HG02642 (cell line): ENCODE results near the gene RGS19.

ENCODE experiments used
- ATAC-seq: cut with Tn5 transposase; IDR thresholded peaks from one replicate; pipeline ENCODE4 v1.9.1; 2021; ENCODE audit warnings: mild to moderate bottlenecking; ENCODE audit not compliant: unreplicated experiment, poor library complexity

Gene RGS19

DNA sequence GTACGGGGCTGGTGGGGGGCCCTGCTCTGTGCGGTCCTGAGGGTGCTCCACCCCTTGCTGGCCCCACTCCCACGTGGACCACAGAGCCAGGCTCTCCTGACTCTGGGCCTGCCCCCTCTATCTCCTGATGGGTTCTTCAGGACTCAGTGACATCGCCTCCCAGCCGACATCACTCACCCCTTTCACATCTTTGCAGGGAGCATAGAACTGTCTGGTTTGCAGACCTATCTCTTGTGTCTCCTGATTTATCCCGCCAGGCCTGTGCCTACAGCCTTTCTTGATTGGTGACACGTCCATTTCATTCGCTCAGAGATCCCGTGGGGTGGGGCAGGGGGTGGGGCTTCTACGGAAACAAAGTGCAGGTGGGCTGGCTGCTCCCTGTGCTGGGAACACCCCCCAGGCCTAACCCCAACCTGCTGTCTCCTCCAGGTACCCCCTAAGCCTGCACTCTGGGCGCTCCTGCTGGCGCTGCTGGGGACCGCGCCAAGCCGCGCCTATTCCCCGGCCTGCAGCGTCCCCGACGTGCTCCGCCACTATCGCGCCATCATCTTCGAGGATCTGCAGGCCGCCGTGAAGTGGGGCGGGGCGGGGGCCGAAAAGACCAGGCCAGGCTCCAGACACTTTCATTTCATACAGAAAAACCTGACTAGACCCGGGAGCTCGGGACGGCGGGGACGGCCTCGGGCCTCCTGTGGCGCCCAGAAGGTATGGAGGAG, 41.7 kb downstream of the RGS19 start:
- no peak for ATAC-seq

DNA sequence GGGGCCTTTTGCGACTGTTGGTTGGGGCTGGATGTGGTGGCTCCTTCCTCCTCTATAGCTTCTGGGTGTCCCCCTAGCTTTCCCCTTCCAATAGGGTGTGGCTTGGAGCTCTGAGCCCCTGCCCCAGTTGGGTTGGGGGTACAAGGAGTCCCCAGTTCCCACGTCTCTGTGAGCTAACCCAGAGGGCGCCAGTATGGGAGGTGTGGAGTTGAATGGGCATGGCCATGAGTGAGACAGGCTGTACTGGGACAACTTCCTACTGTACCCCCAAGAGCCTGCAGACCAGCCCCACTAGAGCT, 42.2 kb downstream of the RGS19 start:
- no peak for ATAC-seq

DNA sequence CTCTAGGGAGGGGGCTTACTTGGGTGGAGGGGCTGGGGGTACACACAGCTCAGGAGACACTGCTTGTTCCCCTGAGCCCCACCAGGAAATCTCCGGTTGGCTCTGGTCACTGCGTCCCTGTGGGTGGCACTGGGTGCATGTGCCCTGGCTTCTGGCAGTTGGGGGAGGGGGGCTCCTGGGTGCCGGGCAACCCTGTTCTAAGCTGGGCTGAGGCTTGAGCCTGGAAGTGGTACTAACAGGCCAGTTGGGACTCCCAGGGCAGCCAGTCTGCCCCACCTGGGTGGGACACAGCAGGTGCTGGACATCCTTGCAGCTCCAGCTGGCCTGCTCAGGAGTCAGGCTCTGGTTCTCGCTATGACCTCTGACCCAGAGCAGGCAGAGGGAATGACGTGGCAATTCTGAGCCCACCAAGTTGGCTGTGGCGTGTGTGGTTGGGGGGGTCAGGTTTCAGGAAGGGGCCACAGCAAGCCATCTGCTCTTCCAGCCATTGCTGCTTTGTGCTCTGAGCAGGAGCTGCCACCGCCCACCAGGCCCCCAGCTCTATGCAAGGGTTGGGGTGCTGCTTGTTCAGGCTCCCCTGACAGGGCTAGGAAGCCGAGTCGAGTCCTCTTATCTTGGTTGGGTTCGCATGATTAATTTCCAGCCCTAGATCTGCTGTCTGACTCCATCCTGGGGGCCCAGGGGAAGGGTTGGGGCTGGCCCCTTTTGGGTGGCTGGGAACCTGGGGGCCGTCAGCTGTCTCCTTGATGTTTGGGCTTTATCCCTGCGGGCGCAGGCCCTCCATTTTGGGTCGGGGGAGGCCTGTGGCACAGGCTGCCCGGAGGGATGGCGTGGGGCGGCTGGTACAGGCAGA, 42.7 kb downstream of the RGS19 start:
- ATAC-seq: no peak

DNA sequence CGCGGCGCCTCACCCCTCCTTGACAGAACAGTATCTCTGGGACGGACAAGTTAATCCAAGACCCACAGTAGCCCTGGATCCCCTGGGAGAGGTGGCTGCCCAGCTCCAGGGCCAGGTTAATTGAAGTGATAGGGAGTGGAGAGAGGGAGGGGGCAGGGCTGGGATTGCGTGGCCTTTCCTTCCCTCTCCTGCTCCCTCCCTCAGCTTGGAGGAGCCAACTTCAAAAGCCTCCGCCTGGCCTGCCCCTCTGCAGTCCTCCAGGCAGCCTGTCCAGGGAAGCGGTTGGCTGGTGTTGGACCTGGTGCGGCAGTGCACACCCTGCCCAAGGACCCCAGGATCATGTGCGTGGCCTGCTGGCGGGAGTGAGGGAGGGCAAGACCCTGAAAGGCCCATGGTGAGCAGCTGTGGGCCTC, 43.4 kb downstream of the RGS19 start, which contains the start of gene C20orf204:
Gene C20orf204, plus strand, starts transcription at position 250 of the 413 bp plus-strand sequence. Its CDS starts 142 bp downstream, at position 392.
- no peak for ATAC-seq

DNA sequence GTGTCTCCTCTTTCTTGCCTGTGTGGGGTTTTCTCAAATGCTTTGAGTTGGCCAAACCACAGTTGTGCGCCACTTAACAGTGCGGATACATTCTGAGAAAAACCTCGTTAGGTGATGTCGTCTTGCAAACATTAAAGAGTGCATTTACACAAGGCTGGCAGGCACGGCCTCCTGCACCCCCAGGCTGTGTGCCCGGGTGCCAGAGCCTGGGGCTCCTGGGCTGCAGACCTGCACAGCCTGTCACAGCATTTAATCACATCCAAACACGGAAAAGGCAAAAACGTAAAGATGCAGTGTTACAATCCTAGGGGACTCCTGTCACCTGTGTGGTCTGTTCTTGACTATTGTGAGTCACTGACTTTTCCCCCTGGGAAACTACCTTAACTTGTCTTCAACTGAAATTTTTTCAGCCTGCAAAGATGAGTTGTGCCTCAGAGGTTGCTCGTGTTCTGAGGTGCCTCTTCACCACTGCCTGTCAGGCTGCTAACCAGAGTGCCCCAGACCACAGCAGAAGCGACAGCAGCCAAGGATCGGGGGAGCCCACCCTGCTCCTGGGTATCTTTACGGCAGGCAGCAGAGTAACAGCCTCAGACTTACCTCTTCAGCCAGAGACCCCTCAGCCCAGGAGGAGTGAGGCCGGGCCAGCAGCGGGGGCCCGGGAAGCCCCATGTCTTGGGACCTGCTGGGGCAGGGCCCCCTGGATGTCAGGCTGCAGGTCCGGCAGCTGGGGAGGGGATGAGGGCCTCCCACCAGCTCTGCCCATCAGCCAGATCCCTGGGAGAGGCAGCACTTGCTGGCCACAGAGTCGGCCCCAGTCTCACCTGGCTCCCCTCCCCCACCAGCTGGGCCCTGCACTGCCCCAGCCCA, 44.0 kb downstream of the RGS19 start:
- ATAC-seq: no peak

DNA sequence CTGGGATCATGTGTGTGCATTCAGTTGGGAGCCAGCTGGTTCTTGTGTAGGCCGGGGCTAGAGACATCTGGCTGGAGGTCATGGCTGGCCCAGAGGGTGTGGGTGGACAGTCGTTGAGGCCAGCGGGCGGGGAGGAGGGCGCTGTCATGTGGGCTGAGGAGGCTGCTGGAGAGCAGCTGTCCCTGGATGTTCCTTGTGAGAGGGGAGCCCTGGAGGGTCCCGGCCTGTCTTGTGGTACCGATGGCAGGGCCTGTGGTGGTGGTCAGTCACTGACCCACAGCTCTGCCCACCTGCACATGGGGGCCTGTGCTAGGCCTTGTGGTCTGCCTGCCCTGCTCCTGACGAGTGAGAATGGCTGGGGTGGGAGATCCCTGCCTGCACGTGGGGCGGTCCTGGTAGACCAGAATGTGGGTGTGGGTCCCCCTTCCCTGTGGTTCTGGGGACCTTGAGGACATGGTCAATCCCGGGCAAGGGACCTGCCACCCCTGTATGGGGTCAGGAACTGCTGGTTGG, 45.3 kb downstream of the RGS19 start:
- no peak for ATAC-seq

DNA sequence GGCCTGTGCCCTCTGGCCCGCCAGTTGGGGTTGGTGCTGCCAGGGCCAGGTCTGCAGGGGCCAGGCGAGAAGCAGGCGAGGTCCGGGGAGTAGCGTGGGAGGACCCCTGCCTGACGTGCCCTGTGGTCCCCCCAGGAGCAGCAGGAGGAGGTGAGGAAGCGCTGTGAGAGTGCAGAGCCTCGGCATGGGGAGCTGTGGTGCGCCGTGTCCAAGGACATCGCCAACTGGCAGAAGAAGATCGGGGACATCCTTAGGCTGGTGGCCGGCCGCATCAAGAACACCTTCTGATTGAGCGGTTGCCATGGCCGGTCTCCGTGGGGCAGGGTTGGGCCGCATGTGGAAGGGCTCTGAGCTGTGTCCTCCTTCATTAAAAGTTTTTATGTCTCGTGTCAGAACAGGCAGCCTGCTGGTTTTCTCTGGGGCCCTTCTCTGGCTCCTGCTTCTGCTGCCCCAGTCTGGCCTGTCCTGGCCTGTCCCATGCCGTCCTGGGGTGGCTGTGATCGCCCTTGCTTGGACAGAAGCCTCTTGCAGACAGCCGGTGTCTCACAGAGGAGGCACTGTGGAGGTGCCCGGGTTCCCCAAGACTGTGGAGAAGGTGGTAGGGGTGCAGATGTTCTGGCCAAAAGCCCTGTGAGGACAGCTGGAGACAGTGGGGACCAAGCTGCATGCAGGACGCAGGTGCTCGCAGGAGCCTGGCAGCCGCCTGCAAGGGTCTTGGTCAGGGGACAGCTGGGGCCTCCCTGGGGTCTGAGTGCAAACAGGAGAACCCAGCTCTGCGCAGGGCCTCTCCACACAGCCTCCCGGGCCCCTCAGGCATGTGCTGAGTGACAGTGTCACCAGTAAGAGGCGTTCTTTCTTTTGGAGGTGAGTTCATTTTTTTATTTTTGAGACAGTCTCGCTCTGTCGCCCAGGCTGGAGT, 46.4 kb downstream of the RGS19 start:
- no peak for ATAC-seq

DNA sequence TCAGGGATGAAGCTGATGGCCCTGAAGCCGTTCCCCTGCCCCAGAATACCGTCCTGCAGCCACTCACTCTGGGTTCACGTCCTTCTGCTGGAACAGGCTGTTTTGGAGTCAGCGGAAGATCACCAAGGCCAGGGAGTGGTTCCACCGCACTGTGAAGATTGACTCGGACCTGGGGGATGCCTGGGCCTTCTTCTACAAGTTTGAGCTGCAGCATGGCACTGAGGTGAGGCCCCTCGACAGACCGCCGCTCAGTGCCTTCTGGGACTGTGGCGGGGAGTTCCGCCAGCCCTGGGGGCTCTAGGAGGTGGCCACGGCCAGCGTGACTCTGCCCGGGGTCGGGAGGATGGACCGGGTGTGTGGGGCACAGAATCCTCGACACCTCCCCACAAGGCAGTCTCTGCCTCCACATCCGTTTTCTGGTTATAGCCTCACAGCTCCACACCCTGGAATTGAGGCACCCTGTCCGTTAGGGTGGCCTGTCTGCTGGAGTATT, 47.5 kb downstream of the RGS19 start:
- ATAC-seq: no peak

DNA sequence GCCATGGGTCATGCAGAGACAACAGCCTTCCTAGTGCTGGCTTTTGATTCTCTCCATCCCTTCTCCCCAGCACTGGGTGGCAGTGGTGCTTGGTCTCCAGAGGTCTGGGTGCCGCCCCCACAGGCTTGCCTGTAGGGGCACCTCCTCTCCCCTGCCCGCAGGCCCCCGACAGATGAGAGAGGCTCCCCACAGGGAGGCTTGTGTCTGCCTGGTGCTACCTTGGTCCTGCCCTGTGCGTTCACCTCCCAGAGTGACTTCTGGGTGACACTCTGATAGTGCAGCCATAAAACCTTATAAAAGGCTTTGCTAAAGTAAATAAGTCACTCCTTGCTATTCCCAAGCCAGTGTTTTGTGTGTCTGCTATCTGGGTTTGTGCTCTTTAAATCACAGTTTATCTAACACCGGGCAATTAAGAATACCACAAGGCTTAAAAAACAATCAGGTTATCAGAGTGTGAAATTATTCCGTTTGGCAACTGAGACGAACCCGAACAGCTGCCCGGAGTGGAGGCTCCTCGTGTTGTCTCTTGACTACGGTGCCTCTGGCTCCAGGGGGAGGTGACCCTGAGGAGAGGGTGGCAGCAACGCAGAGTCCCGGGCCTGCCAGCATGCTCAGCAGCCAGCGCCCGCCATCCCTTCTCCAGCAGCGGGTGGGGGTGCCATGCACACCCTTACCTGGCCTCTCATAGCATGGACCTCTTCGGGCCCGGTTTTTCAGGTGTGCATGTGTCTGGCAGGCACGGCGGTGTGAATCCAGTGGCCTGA, 48.8 kb downstream of the RGS19 start:
- no peak for ATAC-seq

DNA sequence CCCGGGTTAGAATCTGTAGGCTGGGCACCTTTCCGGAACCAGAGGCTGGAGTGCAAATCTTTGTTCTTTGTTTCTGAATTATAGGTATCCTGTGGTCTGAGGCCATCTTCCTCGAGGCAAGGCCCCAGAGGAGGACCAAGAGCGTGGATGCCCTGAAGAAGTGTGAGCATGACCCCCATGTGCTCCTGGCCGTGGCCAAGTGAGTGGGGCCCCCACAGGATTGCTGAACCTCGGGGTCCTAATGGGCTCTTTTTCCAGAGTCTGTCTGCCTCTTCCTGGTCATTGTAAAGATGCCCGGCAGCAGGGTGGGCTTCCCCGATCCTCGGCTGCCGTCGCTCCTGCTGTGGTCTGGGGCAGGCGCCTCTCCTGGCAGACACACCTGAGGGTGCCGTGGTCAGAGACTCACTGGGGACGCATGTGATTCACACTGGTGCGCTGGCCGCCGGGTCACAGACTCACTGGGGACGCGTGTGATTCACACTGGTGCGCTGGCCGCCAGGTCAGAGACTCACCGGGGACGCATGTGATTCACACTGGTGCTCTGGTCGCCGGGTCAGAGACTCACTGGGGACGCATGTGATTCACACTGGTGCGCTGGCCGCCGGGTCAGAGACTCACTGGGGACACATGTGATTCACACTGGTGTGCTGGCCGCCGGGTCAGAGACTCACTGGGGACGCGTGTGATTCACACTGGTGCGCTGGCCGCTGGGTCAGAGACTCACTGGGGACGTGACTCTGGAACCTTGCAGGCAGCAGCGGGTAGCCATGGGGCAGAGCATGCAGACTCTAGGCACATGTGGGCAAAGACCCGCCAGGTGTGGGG, 49.8 kb downstream of the RGS19 start:
- no peak for ATAC-seq

DNA sequence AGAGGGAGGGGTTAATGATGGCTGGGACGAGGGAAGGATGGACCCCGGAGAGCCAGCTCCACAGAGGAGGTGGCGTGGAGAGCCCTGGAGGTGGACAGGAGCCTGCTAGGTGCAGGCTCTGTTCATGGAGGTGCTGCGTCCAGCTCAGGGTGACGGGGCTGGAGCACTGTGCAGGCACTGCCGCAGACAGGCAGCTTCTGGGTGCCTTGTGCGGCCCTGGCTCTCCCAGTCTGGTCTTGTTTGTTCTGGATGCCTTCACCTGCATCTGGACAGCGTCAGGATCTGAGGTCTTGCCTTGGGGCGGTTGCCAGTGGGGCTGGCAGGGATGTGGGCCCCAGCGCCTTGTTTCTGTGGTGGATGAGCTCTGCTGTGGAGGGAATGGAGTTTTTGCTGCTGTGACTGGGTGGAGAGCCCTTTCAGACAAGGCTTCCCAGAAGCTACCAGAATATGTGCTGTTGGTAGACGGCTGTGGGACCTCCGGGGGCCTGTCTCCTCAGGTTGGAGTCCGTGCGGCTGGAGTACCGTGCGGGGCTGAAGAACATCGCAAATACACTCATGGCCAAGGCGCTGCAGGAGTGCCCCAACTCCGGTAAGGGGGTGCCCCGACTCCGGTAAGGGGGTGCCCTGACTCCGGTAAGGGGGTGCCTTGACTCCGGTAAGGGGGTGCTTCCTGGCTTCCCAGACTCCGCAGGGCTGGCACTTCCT, 51.2 kb downstream of the RGS19 start:
- ATAC-seq: no peak

DNA sequence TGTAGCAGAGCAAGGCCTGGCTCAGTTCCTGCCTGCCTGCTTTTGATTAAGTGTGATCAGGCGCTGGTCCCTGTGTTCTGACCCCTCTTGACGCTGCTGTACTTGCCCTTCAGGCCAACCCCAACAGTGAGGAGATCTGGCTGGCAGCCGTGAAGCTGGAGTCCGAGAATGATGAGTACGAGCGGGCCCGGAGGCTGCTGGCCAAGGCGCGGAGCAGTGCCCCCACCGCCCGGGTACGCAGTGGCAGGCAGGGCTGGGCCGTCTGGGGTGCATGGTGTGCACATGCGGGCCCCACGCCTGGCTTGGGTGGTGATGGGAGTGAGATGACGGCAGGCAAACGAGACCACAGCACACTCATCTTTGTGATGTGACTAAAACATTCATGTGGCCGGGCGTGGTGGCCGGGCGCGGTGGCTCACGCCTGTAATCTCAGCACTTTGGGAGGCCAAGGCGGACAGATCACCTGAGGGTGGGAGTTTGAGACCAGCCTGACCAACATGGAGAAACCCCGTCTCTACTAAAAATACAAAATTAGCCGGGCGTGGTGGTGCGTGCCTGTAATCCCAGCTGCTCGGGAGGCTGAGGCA, 53.4 kb downstream of the RGS19 start:
- no peak for ATAC-seq

DNA sequence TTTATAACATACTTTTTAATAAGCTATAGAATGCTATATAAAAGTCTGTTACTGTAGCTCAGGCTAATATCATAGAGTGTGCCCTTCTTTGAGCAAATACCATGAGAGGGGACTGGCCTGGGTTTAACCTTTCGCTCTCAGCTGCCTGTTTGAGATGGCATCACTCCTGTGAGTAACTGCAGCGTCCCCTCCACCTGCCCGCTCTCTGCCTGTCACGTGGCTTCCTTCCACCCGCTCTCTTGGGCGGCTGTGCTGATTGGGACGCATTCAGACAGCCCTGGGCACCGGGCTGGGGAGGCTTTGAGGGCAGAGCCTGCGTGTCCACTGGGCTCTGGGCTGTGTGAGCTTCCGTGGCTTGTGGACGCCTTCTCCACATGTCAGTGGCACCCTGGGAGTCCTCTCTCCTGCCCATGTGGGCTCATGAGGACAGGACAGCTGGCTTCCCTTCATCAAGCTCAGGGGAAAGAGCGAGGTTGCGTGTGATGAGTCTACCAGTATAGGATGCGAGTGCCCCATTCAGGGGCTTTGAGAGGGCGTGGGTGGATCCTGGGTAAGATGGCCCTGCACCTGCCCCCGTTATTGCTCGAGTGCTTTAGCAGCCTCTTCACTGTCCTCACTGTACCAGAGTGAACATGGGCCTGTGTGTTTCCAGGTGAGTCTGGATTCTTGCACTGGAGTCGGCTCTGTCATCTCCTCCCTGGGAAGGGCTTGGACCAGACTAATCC, 54.1 kb downstream of the RGS19 start:
- no peak for ATAC-seq

DNA sequence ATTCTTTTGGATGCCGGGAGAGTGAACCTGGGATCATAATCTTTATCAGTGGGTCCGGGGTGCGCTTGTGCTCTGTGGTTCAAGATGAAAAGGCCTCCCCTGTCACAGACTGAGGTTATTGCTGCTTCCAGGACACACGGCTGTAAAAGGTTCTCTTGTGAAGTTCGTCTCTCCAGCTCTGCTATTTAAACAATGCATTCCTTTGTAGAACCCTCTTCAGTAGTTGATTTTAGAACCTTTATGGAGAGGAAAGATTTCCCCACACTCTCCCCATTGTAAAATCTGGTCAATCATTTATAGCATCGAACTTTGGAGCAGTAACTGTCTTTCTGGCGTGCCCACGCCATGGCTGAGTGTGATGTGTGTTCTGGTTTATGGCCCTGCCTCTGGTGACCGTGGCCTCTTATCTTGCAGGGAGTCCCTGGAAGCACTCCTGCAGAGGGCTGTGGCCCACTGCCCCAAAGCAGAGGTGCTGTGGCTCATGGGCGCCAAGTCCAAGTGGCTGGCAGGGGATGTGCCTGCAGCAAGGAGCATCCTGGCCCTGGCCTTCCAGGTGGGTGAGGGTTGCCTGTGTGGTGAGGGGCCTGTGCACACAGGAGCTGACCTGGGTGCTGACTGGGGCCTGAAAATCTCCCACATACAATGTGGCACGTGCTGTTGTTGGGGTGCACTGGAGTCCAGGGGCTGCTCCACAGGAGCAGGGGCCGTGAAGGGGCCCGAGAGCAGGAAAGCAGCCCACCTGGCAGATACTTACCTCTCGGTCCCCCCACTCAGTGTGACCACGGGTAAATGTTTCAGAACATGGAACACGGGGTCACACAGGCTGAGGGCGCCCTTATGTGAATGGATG, 55.0 kb downstream of the RGS19 start:
- ATAC-seq: no peak

DNA sequence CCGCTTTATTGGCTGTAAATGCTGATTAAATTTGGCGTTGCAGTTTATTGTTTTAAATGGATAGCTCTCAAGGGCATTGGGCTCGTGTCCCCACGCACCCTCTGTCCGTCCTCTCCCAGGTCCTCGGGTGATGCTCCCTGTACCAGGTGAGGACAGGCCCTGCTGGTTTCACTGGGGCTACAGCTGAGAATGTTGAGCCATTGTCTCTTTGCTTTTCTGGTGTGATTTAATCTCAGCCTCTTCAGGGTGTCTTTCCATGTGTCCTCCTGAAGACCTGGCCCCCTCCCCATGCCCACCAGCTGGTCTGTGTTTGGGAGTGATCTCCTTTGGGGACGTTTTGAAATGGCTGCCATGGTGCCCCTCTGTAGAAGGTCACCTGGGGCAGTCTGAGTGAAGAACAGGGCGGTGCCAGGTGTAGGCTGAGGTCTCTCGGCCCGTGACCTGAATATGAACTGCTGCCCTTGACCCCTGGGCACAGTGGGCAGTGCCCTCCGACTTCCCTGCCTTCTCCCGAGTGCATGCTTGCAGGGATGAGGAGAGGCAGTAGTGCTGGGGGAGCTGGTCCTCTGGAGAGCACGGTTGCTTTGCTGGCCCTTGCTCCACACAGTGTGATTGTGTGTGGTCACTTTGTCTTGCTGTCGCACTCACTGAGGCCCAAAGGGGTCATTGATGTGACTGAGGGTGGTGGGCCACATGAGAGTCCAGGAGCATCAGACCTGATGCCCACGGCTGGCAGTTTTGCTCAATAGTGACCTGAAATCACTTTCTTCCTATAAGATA, 55.8 kb downstream of the RGS19 start:
- no peak for ATAC-seq
